Activated T-cell treated with anti-CD3 and anti-CD28 coated beads, Interleukin-2, amount 50 U/mL, for 72 hours (primary cell): ENCODE results near the gene SLC38A3. TPM values are rescaled to one million over a fixed set of nuclear protein-coding genes. Genes with fewer than 3 reads are reported as not detected.

Source experiments
- ATAC-seq, 2 donors: fragments of 150-1000 bp; cut with Tn5 transposase; replicated peaks in 1 of 2; 2 replicates each; pipeline ENCODE4 v1.10.0; 2021; ENCODE audit warnings: moderate library complexity in 2 of 2, mild to moderate bottlenecking in 1 of 2
- DNase-seq, 2 donors: peaks; one replicate each; pipeline ENCODE4 v3.0.0; 2021 to 2022; ENCODE audit warnings: mixed read lengths in 1 of 2
- H3K27ac Mint-ChIP-seq: one replicate; pipeline ENCODE4 v1.8.0; 2022; ENCODE audit warnings: mild to moderate bottlenecking, moderate library complexity, mixed read lengths
- H3K27me3 Mint-ChIP-seq: one replicate; pipeline ENCODE4 v1.8.0; 2022; ENCODE audit warnings: low read depth, mixed read lengths
- H3K36me3 Mint-ChIP-seq, 2 donors: one replicate each; pipeline ENCODE4 v1.8.0; 2022; ENCODE audit warnings: mixed read lengths in 2 of 2, mild to moderate bottlenecking in 1 of 2; ENCODE audit not compliant: insufficient read depth in 2 of 2
- H3K4me1 Mint-ChIP-seq: one replicate; pipeline ENCODE4 v1.8.0; 2022; ENCODE audit warnings: low read depth, mixed read lengths
- H3K4me3 Mint-ChIP-seq, 2 donors: one replicate each; pipeline ENCODE4 v1.8.0; 2022; ENCODE audit warnings: mild to moderate bottlenecking in 2 of 2, mixed read lengths in 2 of 2, moderate library complexity in 2 of 2
- H3K9me3 Mint-ChIP-seq, 2 donors: one replicate each; pipeline ENCODE4 v1.8.0; 2022; ENCODE audit warnings: mixed read lengths in 2 of 2
- total RNA-seq, 2 donors: library from RNA; stranded (reverse); gene quantifications; one replicate each; pipeline ENCODE4 v1.2.3, GENCODE V29; 2022

The SLC38A3 gene
- total RNA-seq, 2 donors from 2014 or later = not detected

GRCh38 chr3:50189989-50190388, 15.1 kb upstream of the SLC38A3 start:
- Mint-ChIP-seq H3K4me1 (peaks cover 9% of the 10 kb centered on the region), H3K36me3 (no peaks in the 10 kb centered on the region)

GRCh38 chr3:50190936-50191660, 14.0 kb upstream of the SLC38A3 start, which contains the start of gene GNAT1:
Gene GNAT1, plus strand, starts transcription at chr3:50191610. Its CDS starts 116 bp downstream, at chr3:50191726.
- H3K4me1 Mint-ChIP-seq = peaks cover 12% of the 10 kb centered on the region
- no peaks in the 10 kb centered on the region for H3K36me3 Mint-ChIP-seq
- ATAC-seq = no peak
- H3K9me3 Mint-ChIP-seq = no peaks in the 10 kb centered on the region
- no peaks in the 10 kb centered on the region for H3K27me3 Mint-ChIP-seq
- no peak within 1 kb of the TSS for H3K27ac Mint-ChIP-seq
- DNase-seq = no peak
- no peak within 1 kb of the TSS for H3K4me3 Mint-ChIP-seq

More at GRCh38 chr3:50189989-50190388, 15.1 kb upstream of the SLC38A3 start:
- Mint-ChIP-seq H3K27ac (no peak overlapping the region), H3K9me3 (no peaks in the 10 kb centered on the region), H3K27me3 (no peaks in the 10 kb centered on the region), H3K4me3 (no peak overlapping the region)
- DNase-seq (no peak), ATAC-seq (no peak)

DNA sequence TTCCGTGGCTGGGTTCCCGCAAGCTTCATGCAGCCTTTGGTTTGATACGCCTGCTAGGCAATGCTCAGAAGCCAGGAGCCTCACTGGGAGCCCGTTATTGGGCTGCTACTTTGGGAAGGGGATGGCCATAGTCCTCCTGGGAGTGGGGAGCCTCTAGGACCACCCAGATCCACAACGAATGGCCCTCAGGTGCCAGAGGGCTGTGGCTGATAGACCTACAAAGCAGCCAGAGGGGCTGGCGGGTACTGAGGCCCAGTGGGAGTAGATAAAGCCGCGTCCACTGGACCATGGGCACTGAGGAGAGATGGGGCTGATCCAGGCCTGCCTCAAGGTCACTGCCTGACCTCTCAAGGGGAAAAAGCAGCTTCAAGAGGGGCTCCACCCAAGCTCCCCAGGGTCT, 12.9 kb upstream of the SLC38A3 start:
- Mint-ChIP-seq H3K9me3 (no peaks in the 10 kb centered on the region), H3K4me1 (peaks cover 12% of the 10 kb centered on the region), H3K36me3 (no peaks in the 10 kb centered on the region), H3K27ac (no peak overlapping the region), H3K27me3 (peaks cover under 1% of the 10 kb centered on the region), H3K4me3 (no peak overlapping the region)
- DNase-seq = no peak
- no peak for ATAC-seq

DNA sequence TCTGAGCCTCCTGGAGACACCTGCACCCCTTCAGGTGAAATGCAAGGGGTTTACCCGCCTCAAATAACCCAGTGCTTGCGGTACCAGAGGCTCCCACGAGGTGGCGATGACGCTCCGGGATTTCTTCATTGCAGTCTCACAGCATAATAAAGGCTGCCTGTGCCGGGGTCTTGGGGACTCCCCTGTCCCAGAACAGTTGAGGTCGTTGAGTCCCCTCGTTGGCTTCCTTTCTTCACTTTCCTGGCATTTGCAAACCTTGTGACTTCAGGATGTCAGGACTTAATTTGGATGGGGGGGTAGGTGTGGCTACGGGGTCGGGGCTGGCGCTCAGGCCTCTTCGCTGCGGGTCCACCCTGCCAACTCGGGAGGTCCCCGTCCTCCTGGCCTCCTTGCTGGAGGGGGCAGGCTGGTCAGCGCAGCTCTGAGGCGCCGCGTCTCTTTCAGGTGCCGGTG, 12.4 kb upstream of the SLC38A3 start:
- Mint-ChIP-seq H3K4me3 (peak overlapping the region; percentile 29 to 57), H3K36me3 (no peaks in the 10 kb centered on the region), H3K9me3 (no peaks in the 10 kb centered on the region), H3K4me1 (peaks cover 12% of the 10 kb centered on the region), H3K27ac (no peak overlapping the region), H3K27me3 (peaks cover 5% of the 10 kb centered on the region)
- ATAC-seq = peak; percentile 44 to 57
- DNase-seq = peak; percentile 82 to 87

- Mint-ChIP-seq H3K4me3 (no peak overlapping the region), H3K27me3 (peaks cover 5% of the 10 kb centered on the region), H3K27ac (no peak overlapping the region), H3K4me1 (peaks cover 12% of the 10 kb centered on the region), H3K9me3 (no peaks in the 10 kb centered on the region), H3K36me3 (no peaks in the 10 kb centered on the region)
- ATAC-seq = no peak
- DNase-seq = no peak
These were observed 11.8 kb upstream of the SLC38A3 start for GRCh38 chr3:50193286-50193685.

GRCh38 chr3:50193746-50194127, 11.3 kb upstream of the SLC38A3 start:
- ATAC-seq = no peak

DNA sequence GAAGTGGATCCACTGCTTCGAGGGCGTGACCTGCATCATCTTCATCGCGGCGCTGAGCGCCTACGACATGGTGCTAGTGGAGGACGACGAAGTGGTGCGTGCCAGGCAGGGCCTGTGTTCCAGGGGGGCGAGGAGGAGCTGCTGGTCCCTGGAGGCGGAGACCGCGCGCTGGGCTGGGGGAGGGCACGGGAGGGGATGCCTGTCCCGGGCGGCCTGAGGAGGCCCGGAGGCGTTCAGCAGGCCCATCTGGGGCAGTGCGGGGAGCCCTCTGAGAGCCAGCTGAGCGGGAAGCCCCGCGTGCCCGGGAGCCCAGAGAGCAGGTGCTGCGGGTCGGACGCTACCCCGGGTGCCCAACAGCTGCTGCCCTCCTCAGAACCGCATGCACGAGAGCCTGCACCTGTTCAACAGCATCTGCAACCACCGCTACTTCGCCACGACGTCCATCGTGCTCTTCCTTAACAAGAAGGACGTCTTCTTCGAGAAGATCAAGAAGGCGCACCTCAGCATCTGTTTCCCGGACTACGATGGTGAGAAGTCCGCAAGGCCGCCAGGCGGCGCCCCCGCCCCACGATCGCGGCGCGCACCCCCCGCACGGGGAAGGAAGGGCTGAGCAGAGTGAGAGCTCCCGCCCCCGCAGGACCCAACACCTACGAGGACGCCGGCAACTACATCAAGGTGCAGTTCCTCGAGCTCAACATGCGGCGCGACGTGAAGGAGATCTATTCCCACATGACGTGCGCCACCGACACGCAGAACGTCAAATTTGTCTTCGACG, 10.8 kb upstream of the SLC38A3 start:
- Mint-ChIP-seq H3K27ac (no peak overlapping the region), H3K4me1 (peaks cover 12% of the 10 kb centered on the region), H3K4me3 (peak overlapping the region; percentile 51 to 68), H3K9me3 (no peaks in the 10 kb centered on the region), H3K36me3 (no peaks in the 10 kb centered on the region), H3K27me3 (peaks cover 10% of the 10 kb centered on the region)
- peak; percentile 84 to 88 for ATAC-seq
- peak; percentile 87 for DNase-seq

More at GRCh38 chr3:50193746-50194127, 11.3 kb upstream of the SLC38A3 start:
- peak overlapping the region; percentile 51 to 68 for H3K4me3 Mint-ChIP-seq
- peaks cover 12% of the 10 kb centered on the region for H3K4me1 Mint-ChIP-seq
- no peak for DNase-seq
- no peaks in the 10 kb centered on the region for H3K36me3 Mint-ChIP-seq
- H3K27ac Mint-ChIP-seq = no peak overlapping the region
- H3K27me3 Mint-ChIP-seq = peaks cover 5% of the 10 kb centered on the region
- no peaks in the 10 kb centered on the region for H3K9me3 Mint-ChIP-seq

- Mint-ChIP-seq H3K27me3 (peaks cover 12% of the 10 kb centered on the region), H3K27ac (no peak overlapping the region), H3K4me1 (peaks cover 12% of the 10 kb centered on the region), H3K4me3 (peak overlapping the region; percentile 50 to 67), H3K9me3 (no peaks in the 10 kb centered on the region), H3K36me3 (no peaks in the 10 kb centered on the region)
- peak; percentile 61 to 66 for ATAC-seq
- peak; percentile 46 to 47 for DNase-seq
These were observed 10.1 kb upstream of the SLC38A3 start for GRCh38 chr3:50194903-50195500.

DNA sequence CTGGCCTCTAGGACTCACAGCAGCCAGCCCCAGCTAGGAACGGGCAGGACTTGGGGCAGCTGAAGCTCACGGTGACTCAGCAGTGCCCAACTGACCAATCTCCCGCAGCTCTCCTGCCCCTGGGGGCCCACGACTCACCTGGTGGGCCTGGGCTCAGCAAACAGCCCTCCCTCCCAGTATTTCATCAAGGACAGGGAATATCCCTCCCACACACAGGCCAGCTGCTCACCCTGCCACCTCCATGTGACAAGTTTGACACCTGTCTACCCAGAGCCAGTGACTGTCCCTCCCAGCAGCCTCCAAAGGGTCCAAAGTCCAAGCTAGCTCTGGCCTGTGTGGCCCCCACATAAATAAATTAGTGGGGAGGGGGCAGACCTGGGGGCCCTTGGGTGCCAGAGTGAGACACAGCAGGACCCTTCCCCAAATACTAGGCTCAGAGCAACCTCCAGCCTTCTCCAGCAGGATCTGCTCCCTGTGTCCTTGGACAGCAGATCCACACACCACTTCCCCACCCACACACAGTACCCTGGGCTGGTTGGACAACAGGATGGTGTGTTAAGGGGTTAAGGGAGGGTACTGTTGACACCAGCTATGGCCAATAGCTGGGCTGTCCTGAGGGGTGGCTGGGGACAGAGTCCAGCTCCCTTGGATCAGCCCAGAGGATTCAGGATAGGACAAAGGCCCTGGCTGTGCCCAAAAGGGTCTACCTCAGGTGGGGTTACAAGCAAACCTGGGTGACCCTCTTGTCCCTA, 9.4 kb upstream of the SLC38A3 start:
- ATAC-seq (no peak), DNase-seq (no peak)
- H3K27ac Mint-ChIP-seq = no peak overlapping the region
- no peaks in the 10 kb centered on the region for H3K36me3 Mint-ChIP-seq
- peaks cover 12% of the 10 kb centered on the region for H3K4me1 Mint-ChIP-seq
- no peaks in the 10 kb centered on the region for H3K9me3 Mint-ChIP-seq
- H3K27me3 Mint-ChIP-seq = peaks cover 12% of the 10 kb centered on the region
- H3K4me3 Mint-ChIP-seq = no peak overlapping the region

DNA sequence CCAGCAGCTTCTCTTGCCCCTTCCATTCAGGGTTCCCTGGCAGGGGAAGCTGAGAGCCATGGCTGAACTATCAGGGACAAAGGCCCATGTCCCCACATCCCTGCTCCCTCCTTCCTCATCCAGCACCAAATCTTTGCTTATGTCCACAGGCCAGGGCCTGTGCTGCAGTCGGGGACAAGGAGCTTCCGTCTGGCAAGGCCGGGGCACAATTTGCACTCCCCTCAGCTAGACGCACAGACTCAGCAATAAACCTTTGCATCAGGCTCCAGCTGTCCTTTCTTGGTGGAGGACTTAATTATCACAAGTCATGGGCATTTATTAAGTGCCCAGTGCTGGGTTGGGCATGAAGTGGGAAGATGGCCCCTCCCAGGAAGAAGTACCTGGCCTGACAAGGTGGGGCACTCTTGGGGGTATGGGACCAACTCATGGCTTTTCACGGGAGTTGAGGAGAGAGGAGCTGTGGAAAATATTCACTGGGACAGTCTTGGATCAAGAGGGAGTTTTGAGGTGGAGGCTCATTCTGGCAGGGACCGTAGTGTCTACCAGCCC, 8.7 kb upstream of the SLC38A3 start:
- Mint-ChIP-seq H3K27me3 (peaks cover 12% of the 10 kb centered on the region), H3K36me3 (no peaks in the 10 kb centered on the region), H3K4me1 (peaks cover 12% of the 10 kb centered on the region), H3K27ac (no peak overlapping the region), H3K4me3 (no peak overlapping the region), H3K9me3 (no peaks in the 10 kb centered on the region)
- DNase-seq (no peak), ATAC-seq (no peak)

- Mint-ChIP-seq H3K4me1 (no peaks in the 10 kb centered on the region), H3K27me3 (peaks cover 39% of the 10 kb centered on the region)
These were observed 3.3 kb upstream of the SLC38A3 start for GRCh38 chr3:50201573-50202315.

More at GRCh38 chr3:50201573-50202315, 3.3 kb upstream of the SLC38A3 start:
- Mint-ChIP-seq H3K4me3 (no peak overlapping the region), H3K9me3 (no peaks in the 10 kb centered on the region), H3K27ac (no peak overlapping the region), H3K36me3 (no peaks in the 10 kb centered on the region)
- ATAC-seq (no peak), DNase-seq (no peak)
